IPS-NIHi11 (cell line): ENCODE results near the gene PADI3.
"Not testable (repeated sequence)": the region's sequence is repeated elsewhere in the genome, so short reads cannot be mapped to it uniquely, and the experiment has no call there.

ENCODE experiments used
- DNase-seq: peaks from one replicate; pipeline ENCODE4 v3.0.0; 2012; ENCODE audit warnings: mixed read lengths, low spot score

Gene PADI3

DNA sequence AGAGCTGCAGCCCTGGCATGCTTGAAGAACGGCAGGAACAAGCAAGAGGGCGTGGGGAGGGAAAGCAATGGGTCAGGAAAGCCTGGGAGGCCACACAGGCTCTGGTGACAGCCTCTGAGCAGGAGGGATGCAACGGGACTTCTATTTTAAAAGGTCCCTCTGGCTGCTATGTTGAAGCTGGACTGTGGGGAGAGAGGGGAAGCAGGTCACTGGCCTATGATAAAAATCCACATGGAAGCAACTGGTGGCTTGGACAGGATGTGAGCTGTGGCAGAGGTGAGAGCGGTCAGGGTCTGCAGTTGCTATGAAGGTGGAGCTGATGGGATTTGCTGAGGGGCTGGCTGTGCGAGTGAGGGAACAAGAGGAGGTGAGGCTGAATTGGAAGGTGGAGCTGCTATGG is 32.8 kb upstream of the PADI3 start:
- no peak for DNase-seq

DNA sequence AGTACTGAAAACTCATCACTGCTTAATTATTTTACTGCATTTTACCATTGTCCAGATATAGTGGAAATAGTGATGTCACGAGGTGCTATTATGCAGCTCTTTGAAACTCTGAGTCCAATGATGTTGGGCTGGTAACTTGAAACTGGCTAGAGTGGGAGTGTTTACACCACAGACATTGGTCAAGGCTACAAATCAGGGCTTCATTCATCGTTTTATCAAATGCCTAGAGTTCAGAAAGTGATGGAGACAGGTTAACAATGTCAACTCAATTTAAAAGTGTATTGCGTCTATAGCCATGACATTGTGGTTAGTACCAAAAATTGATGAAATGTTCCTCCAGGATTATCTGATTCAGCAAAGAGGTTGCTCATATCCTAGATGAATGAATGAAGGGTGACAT is 31.3 kb upstream of the PADI3 start:
- DNase-seq, result no peak

- no peak for DNase-seq
Measured at GRCh38 chr1:17218939-17219338, 30.0 kb upstream of the PADI3 start.

GRCh38 chr1:17220287-17220686 is 28.6 kb upstream of the PADI3 start:
- DNase-seq, result no peak

- DNase-seq, result no peak
Measured at GRCh38 chr1:17222557-17222956, 26.3 kb upstream of the PADI3 start.

- no peak for DNase-seq
Measured at GRCh38 chr1:17224434-17224833, 24.5 kb upstream of the PADI3 start.

DNA sequence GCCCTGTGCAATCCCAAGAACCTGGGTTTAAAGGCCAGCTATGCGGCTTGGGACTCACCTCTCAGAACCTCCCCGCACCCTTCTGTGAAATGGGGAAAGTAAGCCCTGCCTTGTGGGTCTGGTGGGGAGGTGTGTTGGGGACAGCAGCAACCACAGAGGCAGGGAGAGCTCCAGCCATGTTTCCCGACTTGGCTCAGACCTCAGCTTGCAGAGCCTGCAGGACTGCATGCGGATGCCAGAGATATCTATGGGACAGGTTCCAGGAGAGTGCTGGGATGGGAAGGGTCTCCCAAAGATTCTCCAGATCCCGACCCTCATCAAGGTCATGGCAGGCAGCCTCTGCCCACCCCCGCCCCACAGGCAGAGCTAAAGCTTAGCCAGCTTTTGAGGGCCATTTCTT is 23.8 kb upstream of the PADI3 start:
- DNase-seq, result no peak

GRCh38 chr1:17227358-17227915 is 21.5 kb upstream of the PADI3 start:
- no peak for DNase-seq

GRCh38 chr1:17228619-17229018 is 20.3 kb upstream of the PADI3 start:
- DNase-seq, result no peak

GRCh38 chr1:17229379-17229778 is 19.5 kb upstream of the PADI3 start:
- no peak for DNase-seq

DNA sequence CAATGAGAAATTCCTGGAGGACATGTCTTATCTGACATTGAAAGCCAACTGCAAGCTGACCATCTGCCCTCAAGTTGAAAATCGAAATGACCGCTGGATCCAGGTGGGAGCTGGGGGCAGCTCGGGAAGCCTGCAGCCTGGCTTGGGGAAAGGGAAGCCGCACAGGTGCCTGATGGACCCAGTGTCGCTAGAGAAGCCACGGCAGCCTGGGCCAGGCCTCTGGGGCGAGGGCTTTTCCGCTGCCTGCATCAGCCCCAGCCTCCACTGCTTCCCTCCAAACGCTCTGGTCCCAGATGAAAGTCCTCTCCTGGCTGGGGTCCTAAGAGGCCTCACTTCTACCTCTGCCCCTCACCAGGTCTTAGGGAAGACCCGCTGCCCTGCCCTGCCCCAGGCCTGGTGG is 18.8 kb upstream of the PADI3 start:
- no peak for DNase-seq

GRCh38 chr1:17230671-17231310 is 18.1 kb upstream of the PADI3 start:
- DNase-seq, result no peak

- DNase-seq, result no peak
Measured at GRCh38 chr1:17232759-17233661, 15.9 kb upstream of the PADI3 start.

DNA sequence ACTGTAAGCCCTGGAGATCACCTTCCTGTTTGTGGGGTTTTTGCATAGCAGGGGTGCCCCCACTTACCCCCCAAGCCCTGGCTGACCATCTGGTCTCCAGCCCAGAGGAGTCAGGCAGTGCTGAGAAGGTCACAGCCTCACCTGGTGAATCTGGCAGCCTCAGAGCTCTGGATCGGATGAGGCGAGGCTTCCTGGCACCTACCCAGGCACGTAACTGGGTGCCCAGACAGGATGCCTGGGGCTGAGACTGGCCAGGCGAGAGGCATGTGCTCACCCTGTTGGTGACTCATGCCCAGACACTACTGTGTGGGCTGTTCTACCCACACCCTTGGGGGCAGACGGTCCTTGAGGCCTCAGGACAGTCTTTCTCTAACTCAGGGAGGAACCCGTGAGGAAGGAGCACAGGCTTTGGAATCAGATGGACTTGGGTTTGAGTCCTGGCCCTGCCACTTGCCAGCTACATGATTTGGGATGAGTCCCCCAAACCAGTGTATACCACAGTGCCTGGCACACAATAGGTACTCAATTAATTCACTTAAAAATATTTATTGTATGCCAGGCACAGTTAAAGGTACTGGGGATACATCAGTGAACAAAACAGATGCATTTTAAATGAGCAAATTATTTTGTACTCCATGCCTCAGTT is 15.1 kb upstream of the PADI3 start:
- peak; percentile 45 for DNase-seq

GRCh38 chr1:17234405-17234804 is 14.5 kb upstream of the PADI3 start:
- no peak for DNase-seq

DNA sequence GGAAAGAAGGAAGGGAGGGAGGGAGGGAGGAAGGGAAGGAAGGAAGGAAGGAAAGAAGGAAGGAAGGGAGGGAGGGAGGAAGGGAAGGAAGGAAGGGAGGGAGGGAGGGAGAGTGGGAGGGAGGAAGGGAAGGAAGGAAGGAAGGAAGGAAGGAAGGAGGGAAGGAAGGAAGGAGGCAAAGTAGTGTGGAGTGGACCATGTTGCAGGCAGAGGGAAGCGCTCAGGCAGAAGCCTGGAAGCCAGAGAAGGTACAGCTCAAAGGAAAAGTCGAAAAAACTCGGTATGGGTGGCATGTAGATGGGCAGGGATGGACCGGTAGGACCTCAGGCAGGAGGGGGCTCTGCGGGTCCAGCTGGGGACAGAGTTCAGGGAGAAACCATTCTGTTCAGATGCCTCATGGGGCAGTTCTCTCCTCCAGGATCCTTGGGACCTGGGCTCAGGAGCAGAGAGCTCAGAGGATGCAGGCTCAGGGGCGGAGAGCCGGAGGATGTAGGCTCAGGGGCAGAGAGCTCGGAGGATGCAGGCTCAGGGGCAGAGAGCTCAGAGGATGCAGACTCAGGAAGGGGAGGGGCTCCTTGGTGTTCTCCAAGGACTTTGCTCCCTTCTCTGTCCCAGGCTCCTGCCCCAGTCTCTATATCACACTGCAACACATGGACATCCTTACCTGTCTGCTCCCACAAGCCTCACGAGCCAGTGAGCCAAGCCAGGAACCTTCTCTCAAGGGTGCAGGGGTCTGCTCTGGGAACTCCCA is 13.6 kb upstream of the PADI3 start:
- DNase-seq, result no peak

DNA sequence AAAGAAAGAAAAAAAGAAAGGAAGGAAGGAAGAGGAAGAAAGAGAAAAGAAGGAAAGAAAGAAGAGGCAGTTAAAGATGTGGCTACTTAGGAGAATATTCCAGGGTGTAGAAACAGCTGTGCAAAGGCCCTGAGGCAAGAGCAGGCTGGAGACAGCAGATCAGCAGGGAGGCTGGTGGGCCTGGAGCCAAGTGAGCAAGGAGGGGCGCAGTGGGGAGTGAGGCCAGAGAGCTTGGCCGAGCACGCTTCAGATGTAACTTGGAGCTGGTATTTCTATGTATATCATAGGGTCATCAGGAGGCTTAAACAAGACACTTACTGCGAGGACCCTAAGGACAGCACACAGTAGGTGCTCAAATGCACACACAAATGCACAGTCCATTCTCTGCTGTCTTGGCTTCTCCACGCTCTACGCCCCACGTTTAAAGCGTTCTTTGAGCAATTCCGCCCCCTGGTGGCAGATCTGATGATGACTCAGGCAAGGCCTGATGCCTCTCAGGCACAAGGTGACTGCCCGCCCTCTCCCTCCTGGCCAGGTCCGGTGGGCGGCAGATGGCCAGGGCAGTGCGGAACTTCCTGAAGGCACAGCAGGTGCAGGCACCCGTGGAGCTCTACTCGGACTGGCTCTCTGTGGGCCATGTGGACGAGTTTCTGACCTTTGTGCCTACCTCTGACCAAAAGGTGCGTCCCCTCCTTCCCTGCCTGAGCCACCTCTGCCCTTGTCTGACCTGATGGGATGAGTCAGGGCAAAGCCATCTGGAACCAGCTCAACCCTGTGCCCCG is 11.9 kb upstream of the PADI3 start:
- DNase-seq, result peak; percentile 92

DNA sequence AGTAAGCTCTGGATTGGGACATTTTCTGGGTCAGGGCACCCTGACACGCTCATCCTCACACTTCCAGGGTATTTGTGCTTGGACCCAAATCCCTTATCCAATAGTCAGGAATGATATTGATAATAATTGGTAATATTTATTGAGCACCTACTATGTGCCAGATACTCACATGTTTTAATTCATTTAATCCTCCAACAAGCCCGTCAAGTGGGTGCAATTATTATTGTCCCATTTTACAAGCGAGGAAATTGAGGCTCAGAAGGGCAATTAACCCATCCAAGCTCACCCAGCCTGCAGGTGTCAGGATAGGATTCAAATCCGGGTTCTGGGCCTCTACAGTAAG is 11.4 kb upstream of the PADI3 start:
- no peak for DNase-seq

GRCh38 chr1:17239420-17239819 is 9.5 kb upstream of the PADI3 start:
- DNase-seq, result peak; percentile 94

DNA sequence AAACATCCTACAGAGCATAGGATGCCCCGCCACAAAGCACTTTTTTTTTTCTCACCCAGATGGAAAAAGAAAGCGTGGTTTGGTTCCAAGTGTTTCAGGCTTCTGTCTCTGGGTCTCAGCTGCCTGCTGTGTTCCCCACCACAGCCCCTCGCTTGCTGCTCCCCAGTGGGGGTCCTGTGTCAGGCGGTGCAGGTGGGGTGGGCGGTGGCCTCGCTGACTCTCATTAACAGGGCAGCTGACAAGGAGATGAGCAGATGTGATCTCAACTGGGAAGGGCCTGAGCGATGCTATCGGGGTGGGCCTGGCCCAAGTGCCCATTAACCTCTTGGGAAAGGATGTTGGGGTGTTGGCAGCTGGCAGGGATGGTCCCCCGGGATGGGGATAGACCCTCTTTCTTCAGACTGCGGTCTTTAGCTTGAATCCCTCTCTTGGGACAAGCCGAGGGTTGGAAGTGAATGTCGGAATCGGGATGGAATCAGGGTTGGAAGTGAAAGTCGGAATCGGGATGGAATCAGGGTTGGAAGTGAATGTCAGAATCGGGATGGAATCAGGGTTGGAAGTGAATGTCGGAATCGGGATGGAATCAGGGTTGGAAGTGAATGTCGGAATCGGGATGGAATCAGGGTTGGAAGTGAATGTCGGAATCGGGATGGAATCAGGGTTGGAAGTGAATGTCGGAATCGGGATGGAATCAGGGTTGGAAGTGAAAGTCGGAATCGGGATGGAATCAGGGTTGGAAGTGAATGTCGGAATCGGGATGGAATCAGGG is 7.7 kb upstream of the PADI3 start:
- not testable (repeated sequence) for DNase-seq

DNA sequence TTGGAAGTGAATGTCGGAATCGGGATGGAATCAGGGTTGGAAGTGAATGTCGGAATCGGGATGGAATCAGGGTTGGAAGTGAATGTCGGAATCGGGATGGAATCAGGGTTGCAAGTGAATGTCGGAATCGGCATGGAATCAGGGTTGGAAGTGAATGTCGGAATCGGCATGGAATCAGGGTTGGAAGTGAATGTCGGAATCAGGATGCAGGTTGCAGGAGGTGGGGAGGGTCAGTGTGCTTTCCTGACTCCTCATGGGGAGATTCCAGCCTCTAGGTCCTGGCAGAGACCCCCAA is 7.2 kb upstream of the PADI3 start:
- not testable (repeated sequence) for DNase-seq
